Adrenal gland (tissue), 5 donors: ENCODE results near the gene EPHA5.

Experiments used
- POLR2A ChIP-seq, 2 donors: fragments of 450-650 bp; IDR thresholded peaks; one replicate each; pipeline ENCODE4 v1.6.1; 2017; ENCODE audit warnings: antibody characterized with exemption in 2 of 2, mild to moderate bottlenecking in 2 of 2, moderate library complexity in 1 of 2
- TF ChIP-seq, protein P1 (sequence below), 6 experiments: fragments of 450-650 bp in 4 of 6; fragments of 200-600 bp in 2 of 6; sonication (generic) in 1 of 6; IDR thresholded peaks; 1 replicate in 5 of 6; 2 replicates in 1 of 6; pipeline versions ENCODE4 v1.5.1 to v1.8.0; 2016 to 2021; ENCODE audit warnings: antibody characterized with exemption in 6 of 6, mild to moderate bottlenecking in 2 of 6, moderate library complexity in 1 of 6
- donor health status: DM: no; HTN: no; CAD: no.

GRCh38 chr4:65420036-65420435 is 250.3 kb downstream of the EPHA5 start:
- TF ChIP-seq, protein P1, sequence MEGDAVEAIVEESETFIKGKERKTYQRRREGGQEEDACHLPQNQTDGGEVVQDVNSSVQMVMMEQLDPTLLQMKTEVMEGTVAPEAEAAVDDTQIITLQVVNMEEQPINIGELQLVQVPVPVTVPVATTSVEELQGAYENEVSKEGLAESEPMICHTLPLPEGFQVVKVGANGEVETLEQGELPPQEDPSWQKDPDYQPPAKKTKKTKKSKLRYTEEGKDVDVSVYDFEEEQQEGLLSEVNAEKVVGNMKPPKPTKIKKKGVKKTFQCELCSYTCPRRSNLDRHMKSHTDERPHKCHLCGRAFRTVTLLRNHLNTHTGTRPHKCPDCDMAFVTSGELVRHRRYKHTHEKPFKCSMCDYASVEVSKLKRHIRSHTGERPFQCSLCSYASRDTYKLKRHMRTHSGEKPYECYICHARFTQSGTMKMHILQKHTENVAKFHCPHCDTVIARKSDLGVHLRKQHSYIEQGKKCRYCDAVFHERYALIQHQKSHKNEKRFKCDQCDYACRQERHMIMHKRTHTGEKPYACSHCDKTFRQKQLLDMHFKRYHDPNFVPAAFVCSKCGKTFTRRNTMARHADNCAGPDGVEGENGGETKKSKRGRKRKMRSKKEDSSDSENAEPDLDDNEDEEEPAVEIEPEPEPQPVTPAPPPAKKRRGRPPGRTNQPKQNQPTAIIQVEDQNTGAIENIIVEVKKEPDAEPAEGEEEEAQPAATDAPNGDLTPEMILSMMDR (IDR thresholded peaks at IDR 0.05): no peak
- TF ChIP-seq POLR2A (IDR thresholded peaks at IDR 0.05): no peak
